HG03060 (cell line): Measurements from ENCODE around the gene DDX3X.
"Not testable (repeated sequence)": the region's sequence is repeated elsewhere in the genome, so short reads cannot be mapped to it uniquely, and the experiment has no call there.

ENCODE experiments used
- ATAC-seq: cut with Tn5 transposase; IDR thresholded peaks from one replicate; pipeline ENCODE4 v1.9.1; 2021; ENCODE audit warnings: low read depth, moderate number of reproducible peaks; ENCODE audit not compliant: unreplicated experiment

Gene DDX3X

DNA sequence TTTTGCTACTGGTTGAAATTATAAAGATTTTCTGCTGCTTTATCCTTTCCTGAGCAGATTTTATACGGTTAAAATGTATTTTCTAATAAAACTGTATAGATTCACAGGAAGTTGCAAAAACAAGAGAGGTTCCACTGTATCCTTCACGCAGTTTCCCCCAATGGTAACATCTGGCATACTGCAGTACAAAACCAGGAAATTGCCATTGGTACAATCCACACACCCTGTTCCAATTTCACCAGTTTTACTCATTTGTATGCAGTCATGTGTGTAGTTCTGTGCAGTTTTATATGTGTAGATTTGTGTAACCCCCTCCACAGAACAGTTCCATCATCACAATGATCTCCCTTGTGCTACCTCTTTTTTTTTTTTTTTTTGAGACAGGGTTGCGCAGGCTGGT is 20.0 kb downstream of the DDX3X start:
- no peak for ATAC-seq

DNA sequence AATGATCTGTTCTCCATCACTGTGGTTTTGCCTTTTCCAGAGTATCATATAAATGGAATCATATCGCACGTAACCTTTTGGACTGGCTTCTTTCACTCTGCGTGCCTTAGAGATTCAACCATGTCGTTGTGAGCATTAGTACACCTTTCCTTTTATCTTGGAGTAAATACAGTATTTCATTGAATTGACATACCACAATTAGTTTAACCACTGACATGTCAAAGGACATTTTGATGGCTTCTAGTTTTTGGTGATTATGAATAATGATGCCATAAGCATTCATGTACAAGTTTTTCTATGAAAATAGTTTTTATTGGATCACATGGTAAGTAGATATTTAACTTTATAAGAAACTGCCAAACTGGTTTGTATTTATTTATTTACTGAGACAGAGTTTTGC is 35.2 kb downstream of the DDX3X start:
- ATAC-seq: no peak

DNA sequence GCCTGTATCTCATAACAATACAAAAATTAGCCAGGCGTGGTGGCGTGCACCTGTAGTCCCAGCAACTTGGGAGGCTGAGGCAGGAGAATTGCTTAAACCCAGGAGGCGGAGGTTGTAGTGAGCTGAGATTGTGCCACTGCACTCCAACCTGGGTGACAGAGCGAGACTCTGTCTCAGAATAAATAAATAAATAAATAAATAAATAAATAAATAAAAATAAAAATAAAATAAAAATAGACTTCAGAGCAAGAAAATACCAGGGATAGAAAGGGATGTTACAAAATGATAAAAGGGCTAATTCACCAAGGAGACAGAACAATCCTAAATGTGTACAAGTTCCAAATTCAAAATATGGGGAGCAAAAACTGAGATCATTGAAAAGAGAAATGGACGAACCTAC is 37.6 kb downstream of the DDX3X start:
- ATAC-seq: not testable (repeated sequence)

DNA sequence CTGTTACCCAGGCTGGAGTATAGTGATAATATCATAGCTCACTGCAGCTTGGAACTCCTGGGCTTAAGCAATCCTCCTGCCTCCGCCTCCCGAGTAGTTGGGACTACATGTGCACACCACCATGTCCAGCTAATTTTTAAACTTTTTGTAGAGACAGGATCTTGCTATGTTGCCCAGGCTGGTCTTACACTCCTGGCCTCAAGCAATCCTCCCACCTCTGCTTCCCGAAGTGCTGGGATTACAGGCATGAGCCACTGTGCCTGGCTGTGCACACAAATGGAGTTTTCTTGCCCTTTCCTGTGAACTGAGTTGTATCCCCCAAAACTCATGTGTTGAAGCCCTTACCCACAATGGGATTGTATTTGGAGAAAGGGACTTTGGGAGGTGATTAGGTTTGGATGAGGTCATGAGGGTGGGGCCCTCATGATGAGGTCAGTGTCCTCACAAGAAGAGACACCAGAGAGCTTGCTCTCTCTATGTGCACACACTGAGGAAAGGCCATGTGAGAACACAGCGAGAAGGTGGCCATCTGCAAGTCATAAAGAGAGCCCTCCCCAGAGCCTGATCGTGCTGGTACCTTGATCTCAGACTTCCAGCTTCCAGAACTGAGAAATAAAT is 40.1 kb downstream of the DDX3X start:
- no peak for ATAC-seq

DNA sequence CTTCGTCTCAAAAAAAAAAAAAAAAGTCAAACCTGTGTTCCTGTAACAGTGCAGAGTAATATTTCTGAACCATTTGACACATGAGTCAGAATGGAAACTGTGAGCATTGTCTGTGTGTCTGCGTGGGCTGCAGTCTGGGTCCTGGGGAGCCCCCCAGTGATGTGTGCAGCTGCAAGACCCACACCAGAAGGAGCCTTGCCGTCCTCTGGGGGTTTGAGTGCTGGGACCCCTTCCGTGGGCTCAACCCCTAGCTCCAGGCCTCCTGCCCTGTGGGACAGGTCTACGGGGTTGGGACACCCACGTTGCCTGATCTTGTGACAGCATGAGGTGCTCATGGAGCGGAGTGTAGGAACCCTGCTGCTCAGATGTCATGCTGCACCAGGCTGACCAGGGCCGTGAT is 43.7 kb downstream of the DDX3X start:
- ATAC-seq: no peak

DNA sequence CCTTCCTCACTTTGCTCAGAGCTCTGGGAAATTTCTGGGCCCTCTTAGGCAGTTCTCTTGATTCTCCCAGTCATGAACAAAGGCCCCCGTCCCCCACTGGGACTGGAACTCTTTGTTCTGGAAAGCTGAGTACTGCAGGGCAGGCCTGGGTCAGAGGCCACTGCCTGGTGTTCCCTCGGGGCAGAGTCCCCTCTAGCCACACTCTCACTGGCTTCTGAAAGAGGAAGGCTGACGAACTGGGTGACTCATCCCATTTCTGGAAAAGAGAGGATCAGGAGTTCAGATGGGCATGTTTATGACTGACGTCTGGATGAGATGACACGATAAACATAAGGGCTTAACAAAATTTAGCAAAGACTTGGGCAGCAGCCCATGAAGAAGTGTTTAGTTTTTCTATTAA is 47.7 kb downstream of the DDX3X start:
- ATAC-seq: no peak

DNA sequence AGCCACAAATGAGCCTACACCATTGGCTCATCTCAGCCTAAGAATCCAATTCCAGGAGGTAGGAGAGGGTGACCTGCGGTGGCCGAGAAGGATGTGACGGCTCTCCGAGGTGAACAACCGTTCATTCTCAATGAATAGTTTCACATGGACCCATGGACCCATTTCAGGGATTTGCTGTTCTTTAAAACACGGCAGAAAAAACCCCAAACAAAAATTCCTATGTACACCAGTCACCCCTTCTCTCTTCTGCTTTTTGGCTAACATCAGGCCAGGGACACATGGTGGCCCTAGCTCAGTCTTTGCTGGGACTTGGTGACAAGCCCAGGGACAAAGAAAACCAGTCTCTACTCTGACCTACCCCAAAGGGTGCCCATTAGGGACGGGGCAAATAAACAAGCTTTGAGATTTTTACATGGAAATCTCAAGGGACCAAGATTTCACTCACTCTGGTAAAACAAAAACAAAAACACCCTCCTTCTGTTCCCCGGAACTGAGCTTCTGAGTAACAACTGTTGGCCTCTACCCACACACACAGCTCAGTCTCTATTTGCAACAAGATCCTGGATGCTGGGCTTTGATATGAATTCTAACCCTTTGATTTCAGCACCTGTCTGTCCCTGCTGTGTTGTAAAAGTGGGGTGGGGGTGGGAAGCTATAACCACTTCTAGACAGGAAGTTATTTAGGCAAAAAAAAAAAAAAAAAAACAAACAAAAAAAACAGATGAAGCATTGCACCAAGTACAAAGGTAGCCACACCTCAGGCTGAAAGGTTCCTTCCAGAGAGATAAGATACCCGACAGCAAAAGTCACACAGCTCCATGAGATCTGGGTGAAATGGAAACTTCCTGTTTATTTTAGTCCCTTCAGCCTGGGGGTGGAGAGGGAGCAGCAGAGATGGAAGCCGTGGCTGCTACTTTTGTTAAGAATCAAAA is 49.0 kb downstream of the DDX3X start:
- no peak for ATAC-seq

DNA sequence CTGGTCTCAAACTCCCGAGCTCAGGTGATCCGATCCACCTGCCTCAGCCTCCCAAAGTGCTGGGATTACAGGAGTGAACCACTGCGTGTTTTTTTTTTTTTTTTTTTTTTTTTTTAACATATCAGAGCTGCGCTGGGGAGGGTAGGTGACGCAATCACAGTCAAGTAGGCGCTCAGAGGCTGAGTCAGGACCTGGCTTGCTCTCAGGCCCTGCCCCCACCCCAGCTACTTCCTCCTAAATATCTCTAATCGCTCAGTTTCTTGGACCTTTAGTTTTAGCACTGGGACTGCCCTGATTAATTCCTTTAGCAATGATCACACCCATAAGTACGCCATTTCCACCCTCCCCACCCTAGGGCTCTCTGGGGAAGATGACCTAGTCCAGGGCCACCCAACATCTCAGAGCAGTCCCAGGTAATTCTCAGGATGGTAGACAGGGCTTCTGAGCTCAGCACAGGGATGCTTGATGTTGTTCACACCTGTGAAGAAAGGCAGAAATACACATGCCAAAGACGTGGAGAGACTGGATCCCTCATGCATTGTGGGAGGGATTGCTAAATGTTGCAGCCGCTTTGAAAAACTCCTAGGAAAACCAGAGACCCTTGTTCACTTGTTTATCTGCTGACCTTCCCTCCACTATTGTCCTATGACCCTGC is 50.2 kb downstream of the DDX3X start:
- ATAC-seq: no peak

DNA sequence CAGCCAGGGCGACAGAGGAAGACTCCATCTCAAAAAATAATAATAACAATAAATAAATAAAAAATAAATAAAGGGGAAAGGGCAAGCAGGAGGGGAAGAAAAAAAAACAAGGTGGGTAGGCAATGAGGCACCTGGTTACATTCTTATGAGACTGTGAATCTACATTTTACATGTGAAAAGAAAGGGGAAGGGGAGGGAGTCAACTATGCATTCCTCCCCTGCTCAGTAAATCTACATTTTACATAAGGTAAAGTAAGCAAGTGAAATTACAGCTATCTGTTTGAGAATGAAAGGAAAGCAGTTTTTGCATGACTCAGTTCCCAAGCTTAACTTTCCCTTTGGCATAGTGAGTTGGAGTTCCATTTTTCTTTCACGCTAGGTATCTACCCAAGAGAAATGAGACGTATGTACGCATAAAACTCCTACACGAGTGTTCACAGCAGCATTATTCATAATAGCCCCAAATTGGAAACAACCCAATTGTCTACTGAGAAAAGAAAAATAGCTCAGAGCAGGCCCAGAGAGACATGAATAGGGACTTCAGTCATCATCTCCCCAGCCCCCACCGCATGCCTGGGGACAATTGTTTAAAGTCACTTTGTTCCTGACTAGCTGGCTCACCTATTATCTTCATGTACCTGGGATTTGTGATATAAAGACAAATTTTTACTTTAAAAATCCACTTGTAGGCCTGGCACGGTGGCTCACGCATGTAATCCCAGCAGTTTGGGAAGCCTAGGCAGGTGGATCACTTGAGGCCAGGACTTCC is 52.4 kb downstream of the DDX3X start:
- no peak for ATAC-seq

DNA sequence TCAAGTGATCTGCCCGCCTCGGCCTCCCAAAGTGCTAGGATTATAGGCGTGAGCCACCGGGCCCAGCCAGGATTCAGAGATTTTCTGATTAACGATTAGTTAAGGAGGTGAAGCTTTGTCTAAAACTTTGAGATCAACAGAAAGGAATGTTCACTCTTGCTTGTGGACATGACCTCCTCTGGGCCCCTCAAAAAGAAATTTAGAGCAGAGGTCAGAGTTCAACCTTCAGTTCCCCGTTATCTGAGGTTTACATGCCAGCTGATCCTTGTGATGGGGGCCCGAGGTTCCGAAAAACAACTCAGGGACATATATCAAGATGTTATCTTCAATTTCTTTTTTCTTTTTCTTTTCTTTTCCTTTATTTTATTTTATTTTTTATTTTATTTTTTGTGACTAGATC is 54.6 kb downstream of the DDX3X start:
- no peak for ATAC-seq

DNA sequence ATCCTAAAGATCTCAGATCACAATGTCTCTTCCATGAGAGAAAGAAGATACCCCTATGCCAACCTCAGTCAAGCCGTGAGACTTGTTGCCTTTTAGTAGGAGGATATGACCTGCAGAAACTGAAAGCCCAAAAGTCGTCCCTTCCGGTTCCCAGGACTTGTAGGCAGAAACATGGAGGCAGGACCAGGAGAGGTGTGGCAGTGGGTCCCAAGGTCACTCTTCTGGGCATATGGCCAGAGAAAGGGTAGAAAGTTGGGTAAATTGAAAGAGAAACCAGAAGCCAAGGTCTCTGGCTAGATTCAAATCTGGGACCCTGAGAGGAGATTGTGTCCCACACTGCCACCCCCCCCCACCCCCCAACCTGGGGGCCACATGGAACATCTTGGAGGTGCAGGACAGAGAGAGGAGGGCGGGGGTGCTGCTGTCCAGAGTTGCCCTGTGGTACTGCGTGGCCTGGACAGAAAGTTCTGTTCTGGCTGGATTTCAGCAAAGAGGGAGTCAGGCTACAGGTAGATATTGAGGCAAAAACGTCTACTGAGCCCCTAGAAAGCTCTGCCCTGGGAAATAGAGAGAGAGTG is 55.4 kb downstream of the DDX3X start:
- ATAC-seq: no peak

DNA sequence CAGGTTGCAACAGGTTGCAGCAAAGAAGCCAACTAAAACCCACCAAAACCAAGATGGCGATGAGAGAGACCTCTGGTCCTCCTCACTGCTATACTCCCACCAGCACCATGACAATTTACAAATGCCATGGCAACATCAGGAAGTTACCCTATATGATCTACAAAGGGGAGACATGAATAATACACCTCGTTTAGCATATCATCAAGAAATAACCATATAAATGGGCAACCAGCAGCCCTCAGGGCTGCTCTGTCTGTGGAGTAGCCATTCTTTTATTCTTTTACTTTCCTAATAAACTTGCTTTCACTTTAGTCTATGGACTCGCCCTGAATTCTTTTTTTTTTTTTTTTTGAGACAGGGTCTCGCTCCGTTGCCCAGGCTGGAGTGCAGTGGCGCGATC is 56.6 kb downstream of the DDX3X start:
- not testable (repeated sequence) for ATAC-seq

DNA sequence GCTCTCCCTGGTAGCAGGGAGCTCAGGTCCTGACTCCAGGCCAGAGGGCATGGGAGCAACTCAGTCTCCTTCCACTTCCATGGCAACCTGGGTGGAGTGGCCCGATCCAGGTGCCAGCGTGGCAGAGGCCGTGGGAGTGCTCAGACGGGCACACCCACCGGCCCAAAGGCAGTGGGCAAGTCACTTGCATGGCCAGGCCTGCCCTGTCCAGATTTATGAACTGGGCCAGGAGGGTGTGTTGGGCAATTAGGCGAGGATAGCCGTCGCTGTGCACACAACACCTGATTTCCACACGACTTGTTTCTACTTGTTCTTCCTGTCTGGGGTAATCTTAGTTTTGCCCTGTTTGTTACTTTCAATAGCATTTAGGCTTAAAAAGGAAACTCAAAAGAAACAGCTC is 57.6 kb downstream of the DDX3X start:
- ATAC-seq: no peak

DNA sequence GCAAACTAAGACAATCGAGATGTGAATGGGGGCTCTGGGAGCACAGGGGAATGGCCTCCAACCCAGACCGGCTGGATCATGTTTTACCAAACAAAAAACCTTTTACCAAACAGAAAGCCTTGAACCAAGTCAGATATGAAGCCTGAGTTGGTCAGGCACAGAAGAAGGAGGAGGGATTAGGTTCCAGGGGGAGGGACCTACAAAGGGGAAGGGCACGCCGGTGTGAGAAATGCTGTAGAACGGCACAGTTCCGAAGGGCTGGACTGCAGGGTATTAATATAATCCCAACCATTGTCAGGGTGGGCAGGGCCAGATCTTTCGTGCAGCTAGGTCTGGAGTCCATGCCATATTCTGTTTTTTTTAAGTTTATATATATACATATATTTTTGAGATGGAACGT is 60.3 kb downstream of the DDX3X start:
- ATAC-seq: no peak

DNA sequence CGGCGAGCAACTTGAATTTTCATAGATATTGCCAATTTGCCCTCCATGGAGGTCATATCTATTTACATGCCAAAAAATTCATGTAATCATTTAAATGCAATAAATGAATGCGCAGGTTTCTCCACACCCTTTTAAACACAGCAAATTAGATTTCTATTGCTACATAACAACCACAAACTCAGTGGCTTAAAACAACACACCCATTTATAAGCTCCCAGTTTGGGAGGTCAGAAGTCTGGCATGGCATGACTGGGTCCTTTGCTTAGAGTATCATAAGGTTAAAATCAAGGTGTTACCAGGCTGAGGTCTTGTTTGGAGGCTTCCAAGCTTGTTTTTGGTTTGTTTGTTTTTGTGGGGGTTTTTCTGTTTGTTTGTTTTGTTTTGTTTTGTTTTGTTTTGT is 63.3 kb downstream of the DDX3X start:
- ATAC-seq: no peak

DNA sequence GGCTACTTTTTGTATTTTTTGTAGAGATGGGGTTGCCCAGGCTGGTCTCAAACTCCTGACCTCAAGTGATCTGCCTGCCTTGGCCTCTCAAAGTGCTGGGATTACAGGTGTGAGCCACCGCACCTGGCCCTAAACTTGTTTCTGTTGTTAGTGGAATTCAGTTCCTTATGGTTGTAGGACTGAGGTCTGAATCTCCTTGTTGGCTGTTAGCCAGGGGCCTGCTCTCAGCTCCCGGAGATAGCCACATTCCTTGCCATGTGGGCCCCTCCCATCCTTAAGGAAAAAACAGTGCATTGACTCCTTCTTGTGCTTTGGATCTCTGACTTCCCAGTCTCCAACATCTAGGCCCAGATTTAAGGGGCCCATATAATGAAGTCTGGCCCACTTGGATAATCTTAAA is 63.8 kb downstream of the DDX3X start:
- ATAC-seq: no peak

DNA sequence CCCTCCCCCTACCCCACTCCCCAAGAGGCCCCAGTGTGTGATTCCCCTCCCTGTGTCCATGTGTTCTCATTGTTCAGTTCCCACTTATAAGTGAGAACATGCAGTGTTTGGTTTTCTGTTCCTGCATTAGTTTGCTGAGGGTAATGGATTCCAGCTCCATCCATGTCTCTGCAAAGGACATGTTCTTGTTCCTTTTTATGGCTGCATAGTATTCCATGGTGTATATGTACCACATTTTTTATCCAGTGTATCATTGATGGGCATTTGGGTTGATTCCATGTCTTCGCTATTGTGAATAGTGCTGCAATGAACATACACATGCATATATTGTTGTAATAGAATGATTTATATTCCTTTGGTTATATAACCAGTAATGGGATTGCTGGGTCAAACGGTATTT is 68.6 kb downstream of the DDX3X start:
- ATAC-seq: not testable (repeated sequence)

DNA sequence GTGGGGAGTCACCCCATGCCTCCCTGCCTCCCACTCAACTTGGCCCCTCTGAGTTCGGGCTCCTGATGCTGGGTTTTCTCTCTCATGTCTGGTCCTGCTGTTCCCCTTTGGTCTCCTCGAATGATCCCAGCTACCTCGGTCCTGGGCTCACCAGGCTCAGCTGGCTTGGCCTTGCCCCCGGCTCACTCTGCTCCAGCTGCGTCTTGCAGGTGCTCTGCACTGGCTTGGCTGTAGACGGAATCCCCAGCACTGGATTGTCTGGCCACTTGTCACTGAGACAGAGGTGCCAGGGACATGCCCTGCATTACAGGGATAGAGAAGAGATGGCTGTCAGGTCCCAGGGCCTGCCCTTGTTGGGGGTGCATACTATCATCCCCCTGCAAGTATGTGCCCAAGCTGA is 71.6 kb downstream of the DDX3X start:
- no peak for ATAC-seq

DNA sequence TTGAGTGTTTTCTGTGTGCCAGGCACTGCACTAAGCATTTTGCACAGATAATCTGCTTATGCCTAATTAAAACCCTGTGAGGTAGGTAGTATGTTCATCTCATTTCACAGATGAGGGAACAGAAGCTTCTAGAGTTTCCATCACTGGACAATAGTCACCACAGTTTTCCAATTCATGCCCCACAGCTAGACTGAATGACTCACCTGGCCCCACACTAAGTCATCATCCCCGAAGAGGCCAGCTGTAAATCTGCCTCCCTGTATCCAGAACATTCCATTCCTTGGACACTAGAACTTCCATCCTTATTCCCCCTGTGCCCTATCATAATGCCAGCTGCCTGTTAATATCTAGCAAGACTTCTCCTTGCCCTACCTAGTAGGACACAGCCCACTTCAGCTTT is 72.2 kb downstream of the DDX3X start:
- ATAC-seq: no peak

DNA sequence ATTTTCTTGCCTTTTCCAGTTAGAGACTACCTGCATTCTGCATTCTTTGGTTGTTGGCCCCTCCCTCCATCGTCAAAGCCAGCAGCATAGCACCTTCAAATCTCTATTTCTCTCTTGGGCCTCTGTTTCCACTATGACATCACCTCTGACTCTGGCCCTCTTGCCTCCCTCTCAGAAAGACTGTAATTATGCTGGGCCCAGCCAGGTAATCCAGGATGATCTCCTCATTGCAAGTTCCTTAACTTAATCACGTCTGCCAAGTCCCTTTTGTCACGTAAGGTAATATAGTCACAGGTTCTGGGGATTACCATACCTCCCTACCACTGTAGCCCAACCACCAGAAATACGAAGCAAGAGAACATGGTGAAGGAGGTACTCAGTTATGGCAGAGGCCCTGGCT is 73.9 kb downstream of the DDX3X start:
- ATAC-seq: no peak

DNA sequence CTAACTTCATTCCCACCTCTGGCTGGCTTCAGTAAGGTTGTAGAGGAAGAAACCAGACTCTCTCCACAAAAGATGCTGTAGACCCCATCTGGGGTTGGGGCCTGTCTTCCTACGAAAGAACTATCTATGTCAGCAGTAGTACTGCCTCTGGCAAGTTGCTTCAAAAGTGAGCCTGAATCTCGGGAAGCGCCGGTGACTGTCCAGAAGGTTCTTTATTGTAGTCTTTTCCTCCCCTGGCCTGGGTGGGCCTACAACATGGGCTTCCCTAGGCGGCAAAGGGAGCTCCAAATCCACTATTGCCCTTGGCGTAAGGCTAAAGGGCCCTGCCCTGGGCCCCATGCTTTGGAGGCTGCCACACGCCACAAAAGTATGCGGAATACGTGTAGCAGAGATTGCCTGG is 74.6 kb downstream of the DDX3X start:
- no peak for ATAC-seq
